GM08714 (cell line): ENCODE data around the gene FICD.

ENCODE experiments used
- H3K4me3 ChIP-seq: fragments of 200-500 bp; sonication (Bioruptor generic); 2 replicates; pipeline ENCODE4 v1.5.1; 2014; ENCODE audit warnings: mild to moderate bottlenecking, low read length, inconsistent platforms
- ZNF274 ChIP-seq: IDR thresholded peaks from 2 replicates; pipeline ENCODE4 v1.6.1; 2012; ENCODE audit warnings: mild to moderate bottlenecking, low read depth, low read length

FICD gene

DNA sequence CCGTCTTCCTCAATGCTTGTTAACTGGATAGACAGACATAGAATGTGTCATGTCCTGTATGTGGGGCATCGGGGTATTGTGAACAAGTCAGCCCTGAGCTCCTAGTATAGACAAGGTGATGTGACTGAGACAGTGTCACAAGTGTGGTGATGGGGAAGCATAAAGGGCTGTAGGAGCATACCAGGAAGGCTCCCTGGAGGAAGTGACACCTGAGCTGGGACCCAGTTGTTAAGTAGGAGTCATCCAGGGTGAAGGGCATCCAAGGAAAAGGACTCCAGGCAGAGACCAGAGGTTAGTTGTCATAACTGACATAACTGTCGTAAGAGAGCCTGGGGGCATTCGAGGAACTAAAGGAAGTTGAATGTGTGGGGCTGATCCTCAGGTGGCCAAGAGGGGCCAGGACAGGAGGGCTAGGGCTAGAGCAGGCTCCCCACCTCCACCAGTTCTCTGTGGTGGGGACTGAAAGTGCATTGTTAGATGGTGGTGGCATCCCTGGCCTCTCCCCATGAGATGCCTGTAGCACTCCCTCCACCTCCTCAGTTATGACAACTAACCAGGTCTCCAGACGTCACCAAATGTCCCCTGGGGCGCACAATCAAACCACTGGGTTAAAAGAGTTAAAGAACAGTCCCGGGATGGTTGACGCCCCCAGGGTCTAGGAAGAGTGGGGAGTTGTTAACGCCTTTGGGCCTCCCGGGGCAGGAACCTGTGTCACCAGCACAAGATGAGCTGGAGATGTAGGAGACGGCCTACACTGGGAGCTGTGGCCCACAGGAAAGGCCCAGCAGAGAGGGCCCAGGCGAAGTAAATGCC lies 2.4 kb downstream of the FICD start:
- TF ChIP-seq ZNF274, result no peak
- H3K4me3 ChIP-seq, result no peak overlapping the region

DNA sequence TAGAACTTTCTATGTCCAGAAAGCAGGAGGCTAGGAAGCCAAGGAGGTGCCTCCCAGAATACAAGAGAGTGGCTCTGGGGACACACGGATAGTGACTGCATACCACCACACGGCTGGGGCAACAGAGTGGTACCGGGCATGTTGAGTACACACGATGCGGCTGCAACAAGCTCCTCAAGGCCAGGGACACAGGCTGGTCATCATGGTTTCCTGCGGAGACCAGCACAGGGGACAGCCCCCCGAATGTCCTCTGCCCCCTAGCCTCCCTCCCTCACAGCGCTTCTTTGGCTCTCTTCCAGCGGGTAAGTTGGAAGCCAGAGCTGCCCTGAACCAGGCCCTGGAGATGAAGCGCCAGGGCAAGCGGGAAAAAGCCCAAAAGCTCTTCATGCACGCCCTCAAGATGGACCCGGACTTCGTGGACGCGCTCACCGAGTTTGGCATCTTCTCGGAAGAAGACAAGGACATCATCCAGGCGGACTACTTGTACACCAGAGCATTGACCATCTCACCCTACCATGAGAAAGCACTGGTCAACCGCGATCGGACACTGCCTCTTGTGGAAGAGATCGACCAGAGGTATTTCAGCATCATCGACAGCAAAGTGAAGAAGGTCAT lies 3.1 kb downstream of the FICD start:
- TF ChIP-seq ZNF274, result no peak
- no peak overlapping the region for H3K4me3 ChIP-seq

DNA sequence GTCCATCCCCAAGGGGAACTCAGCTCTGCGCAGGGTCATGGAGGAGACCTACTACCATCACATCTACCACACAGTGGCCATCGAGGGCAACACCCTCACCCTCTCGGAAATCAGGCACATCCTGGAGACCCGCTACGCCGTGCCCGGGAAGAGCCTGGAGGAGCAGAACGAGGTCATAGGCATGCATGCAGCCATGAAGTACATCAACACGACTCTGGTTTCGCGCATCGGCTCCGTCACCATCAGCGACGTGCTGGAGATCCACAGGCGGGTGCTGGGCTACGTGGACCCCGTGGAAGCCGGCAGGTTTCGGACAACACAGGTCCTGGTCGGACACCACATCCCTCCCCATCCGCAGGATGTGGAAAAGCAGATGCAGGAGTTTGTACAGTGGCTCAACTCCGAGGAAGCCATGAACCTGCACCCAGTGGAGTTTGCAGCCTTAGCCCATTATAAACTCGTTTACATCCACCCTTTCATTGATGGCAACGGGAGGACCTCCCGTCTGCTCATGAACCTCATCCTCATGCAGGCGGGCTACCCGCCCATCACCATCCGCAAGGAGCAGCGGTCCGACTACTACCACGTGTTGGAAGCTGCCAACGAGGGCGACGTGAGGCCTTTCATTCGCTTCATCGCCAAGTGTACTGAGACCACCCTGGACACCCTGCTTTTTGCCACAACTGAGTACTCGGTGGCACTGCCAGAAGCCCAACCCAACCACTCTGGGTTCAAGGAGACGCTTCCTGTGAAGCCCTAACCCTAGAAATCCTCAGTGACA lies 3.8 kb downstream of the FICD start:
- TF ChIP-seq ZNF274, result no peak

DNA sequence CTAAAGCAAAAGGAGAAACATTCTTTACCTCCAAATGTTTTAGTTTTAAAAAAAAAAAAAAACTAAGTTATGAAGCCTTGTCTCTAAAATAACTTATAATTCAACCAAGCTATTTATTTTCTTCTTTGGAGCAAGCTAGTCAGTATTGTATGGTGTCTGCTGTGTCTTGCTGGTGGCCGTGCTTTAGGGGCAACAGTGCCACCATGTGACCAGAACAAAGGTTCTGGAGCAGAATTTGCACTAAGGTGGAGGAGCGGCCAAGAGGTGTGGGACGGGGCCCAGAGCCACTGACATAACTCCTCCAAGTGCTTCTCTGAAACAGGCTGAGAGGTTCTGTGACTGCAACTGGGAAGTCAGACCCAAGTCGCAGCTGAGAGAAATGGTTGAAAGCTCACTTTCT lies 4.5 kb downstream of the FICD start:
- no peak overlapping the region for H3K4me3 ChIP-seq
- no peak for TF ChIP-seq ZNF274

More for the DNA sequence above, 3.8 kb downstream of the FICD start:
- H3K4me3 ChIP-seq, result no peak overlapping the region

DNA sequence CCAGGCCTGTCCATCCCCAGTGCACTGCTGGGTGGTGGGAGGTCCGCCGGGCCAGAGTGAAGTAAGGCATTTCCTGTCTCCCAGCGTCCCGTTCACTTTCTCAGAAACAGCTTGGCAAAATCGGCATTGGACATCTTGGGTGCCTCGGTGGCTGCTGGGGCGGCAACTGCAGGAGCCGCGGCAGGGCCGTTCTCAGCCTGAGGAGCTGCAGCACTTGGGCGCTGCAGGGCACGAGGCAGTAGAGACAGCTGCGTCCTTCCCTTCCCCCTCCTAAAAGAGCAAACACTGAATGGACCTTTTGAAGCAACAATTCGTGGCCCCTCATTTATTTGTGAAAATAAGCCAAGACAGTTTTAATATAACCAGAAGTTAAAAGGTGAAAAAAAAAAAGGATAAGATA lies 8.3 kb downstream of the FICD start:
- H3K4me3 ChIP-seq, result no peak overlapping the region
- no peak for TF ChIP-seq ZNF274

DNA sequence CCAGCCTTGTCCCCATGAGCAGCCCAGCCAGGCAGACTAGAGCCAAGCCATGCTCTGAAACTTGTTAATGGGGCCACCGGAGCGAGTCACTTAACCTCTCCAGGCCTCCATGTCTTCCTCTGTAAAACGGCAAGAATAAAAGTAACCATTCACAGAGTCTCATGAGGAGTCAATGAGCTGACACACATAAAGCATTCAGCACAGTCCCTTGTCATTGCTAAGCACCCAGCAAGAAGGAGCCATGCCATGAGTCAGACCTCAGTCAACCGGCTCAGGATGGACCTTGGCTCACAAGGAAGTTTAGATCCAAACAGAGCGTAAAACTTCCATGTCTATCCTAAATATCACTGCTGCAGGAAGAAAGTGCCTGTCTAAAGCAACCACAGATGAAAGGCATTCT lies 10.6 kb downstream of the FICD start:
- TF ChIP-seq ZNF274, result no peak
- no peak overlapping the region for H3K4me3 ChIP-seq

DNA sequence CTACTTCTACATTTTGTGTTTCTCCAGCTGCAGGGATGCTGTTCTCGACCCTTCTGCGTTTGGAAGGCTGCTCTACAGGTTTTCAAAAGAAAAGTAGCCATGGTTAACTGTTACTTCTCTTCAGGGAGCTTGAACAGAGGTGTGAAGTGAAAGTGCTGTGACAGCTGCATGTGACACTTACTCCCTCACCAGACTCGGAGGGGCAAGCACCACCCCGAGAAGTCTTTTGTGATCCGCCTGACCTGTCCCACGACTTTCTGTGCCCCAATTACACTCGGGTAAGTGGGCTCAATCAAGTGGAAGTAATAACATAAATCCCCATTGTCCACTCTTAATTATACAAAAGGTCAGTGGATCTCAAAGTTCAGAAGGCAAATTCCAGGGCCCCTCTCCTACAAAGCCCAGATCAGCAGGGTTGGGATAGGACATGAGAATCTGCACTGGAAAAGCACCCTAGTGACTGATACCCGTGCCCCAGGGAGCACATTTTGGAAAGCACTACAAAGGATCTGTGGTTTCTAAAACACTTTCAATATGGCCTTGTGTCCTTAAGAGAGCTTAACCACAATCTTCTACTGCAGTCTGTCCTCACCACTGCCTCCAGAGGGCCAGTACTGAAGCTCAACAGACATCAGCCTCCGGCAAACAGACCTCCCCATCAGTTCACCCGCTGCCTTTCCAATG lies 11.5 kb downstream of the FICD start:
- TF ChIP-seq ZNF274, result no peak
- no peak overlapping the region for H3K4me3 ChIP-seq

DNA sequence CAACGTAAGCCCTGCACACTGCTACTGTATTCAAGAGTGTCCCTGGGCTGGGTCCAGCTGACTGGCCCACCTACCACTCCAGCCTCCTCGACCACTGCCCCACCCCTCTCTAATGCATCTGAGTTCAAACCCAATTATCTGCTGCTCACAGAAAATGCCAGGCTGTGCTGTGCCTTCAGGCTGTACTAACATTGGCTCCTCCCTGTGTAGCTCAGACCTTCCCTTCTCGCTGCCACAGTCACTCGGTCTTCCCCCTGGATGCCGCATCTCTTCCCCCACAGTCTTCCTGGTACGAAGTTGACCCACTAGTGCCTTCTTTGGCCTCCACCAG lies 12.1 kb downstream of the FICD start:
- TF ChIP-seq ZNF274, result no peak
- H3K4me3 ChIP-seq, result no peak overlapping the region

DNA sequence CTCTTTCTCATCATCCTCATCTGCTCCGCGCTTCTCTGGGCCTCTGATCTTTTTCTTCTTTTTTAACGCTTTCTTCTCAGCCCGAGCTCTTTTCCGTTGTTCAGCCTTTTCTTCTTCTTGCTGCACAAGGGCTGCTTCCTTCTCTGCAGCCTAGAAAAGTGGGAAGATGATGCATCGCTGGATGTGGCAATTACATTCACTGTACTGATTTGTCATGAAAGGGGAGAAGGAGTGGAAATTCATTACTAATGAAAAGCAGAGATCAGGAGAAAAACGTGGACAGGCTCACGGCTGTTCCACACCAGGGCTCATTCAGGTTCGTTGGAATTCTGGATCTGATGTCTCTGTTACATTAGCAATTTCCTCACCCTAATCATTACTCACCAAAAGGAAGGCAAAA lies 15.1 kb downstream of the FICD start:
- no peak overlapping the region for H3K4me3 ChIP-seq
- no peak for TF ChIP-seq ZNF274

DNA sequence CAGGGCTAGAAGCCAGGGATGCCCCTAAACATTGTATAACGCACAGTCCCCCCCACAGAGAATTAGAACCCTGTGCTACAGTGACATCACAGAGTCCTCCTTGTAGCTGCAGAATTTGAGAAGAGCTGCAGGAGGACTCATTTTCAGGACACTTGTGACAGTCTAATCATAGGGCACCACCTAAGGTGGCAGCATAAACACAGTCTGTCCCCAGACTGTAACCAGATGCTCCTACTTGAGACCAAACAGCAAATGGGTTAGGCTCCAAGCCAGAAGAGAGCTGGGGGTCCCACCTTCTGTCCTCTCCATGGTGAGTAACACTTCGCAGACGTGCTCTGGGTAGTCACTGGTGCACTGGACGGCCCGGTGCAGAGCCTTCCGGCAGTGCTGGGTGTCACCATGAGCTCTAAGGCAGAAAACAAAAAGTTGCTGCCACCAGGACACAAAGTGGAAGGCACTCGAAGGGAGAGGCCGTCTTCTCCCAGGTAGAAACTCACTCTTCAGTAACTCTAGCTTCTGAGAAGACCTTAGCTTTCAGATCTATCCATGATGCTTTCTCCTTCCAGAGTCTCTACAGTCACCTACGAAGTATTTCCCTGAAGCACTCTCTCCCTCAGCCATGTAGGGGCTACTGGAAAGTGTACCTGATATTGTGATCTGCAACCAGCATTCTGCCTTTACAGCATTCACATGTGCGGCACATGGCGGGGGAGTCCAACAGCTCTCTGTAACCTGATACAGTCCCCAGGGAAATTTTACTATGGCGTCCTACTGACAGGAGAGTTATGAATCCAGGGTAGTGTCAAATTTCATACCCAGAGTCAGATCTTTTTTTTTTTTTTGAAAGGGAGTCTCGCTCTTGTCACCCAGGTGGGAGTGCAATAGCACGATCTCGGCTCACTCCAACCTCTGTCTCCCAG lies 17.1 kb downstream of the FICD start:
- TF ChIP-seq ZNF274, result no peak
- H3K4me3 ChIP-seq, result no peak overlapping the region

DNA sequence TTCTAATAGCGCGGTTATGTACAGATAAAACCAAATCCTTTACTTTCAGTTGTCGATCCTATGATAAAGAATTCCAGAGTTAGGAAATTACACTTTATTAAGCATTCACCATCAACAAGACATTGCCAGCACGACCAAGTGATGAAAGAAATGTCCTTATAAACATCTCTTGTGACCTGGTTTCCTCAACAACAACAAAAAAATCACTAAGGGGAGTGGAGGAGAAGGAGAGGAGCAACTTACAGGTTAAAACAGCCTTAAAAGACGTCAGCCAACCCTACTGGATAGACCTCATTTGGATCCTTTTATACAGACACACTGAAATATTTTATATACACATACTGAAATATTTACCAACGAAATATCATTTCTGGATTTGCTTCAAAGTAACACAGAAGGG lies 23.1 kb downstream of the FICD start:
- TF ChIP-seq ZNF274, result no peak
- H3K4me3 ChIP-seq, result no peak overlapping the region

DNA sequence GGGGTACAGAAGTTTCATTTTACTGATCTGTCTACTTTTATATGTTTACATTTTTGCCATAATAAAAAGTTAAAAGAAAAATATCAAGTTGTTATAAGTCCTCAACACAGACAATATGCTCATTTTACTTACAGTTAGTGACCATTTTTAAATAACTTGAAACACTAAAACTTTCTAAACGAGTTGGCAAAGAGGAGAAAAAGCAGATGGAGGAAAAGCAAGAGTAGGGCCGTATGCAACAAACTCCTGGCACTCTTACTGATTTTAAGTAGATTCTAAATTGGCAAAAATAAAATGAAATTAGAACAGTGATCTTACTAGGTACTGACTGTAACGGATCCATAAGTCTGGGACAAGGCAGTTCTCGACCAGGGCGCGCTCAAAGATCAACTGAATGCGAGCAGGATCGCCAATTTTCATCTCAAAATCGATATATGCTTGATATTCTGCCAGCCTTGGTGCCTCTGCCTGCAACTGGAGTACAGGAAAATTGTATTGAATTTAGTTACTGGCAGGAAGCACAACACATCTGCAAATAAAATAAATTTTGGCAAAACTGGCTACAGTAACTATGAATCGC lies 23.6 kb downstream of the FICD start:
- no peak for TF ChIP-seq ZNF274
- H3K4me3 ChIP-seq, result no peak overlapping the region

DNA sequence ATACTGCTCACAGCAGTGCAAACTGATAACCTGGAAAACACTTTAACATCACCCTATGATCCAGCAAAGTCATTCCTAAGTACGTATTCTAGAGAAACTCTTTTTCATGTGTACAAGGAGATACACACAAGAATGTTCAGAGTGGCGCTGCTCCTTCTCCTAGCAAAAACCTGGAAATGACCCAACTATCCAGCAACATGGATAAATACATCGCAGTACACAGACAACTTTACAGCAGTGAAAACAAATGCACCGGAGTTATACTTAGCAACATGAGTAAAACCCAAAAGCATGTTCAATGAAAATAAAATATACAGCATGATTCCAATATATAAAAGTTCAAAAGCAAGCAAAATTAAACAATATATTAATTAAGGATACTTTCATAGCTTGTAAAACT lies 27.2 kb downstream of the FICD start:
- no peak overlapping the region for H3K4me3 ChIP-seq

DNA sequence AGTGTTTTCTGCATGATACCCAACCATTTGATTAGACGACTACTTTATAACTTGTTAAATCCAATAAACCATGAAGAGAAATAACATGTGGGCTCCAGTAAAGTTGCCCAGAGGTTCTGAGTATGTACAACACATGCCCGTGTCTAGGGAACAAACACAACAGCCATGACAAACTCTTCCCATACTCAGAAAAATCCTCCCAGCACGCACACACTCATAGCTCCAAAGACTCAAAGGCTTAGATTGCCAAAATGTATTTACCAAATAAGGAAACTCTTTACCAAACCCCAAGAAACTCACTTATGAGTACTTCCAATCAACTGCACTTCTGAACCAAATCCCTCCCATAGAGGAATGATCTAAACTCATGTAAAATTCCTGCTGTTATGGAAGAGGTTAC lies 28.6 kb downstream of the FICD start:
- no peak overlapping the region for H3K4me3 ChIP-seq
- no peak for TF ChIP-seq ZNF274

More for the DNA sequence above, 27.2 kb downstream of the FICD start:
- no peak for TF ChIP-seq ZNF274
